Measurements from ENCODE around the gene VWA5A. TPM values are rescaled to one million over a fixed set of nuclear protein-coding genes. Genes with fewer than 3 reads are reported as not detected.

VWA5A gene
- polyA plus RNA-seq, 1 of the 3 experiments (the other 2 are of a cell fraction), result 7.6 TPM

GRCh38 chr11:124153821-124154220 lies 38.6 kb downstream of the VWA5A start:
- no peaks in the 10 kb centered on the region for H3K9me2 ChIP-seq
- TF ChIP-seq EZH2phosphoT487 (IDR thresholded peaks at IDR 0.05; ENCODE audit: borderline replicate concordance, low read depth) (no peak), RCOR1 (IDR thresholded peaks at IDR 0.05; ENCODE audit: low read length) (no peak), FOXJ3 (CRISPR knock-in tag; IDR thresholded peaks at IDR 0.05) (no peak), TAF1 (IDR thresholded peaks at IDR 0.05; ENCODE audit: borderline replicate concordance, low read depth, low read length) (no peak), JUND (IDR thresholded peaks at IDR 0.05) (no peak), NRF1 (IDR thresholded peaks at IDR 0.05; ENCODE audit: low read depth, low read length) (no peak), GABPA (IDR thresholded peaks at IDR 0.05; ENCODE audit: low read depth) (no peak), USF2 (IDR thresholded peaks at IDR 0.05; ENCODE audit: borderline replicate concordance, low read depth, low read length) (no peak), PBX3 (IDR thresholded peaks at IDR 0.05) (no peak), TCF12 (IDR thresholded peaks at IDR 0.05) (no peak), IRF3 (IDR thresholded peaks at IDR 0.05; ENCODE audit: low read depth, low read length) (no peak), YY1 (IDR thresholded peaks at IDR 0.05; ENCODE audit: low read depth) (no peak), REST (IDR thresholded peaks at IDR 0.05; ENCODE audit: low read depth, low read length) (no peak)
- no peaks in the 10 kb centered on the region for H3F3A ChIP-seq (replicated peaks; ENCODE audit: insufficient read depth)
- DNase-seq, result no peak
- H3K4me2 ChIP-seq, result no peak overlapping the region
- no peak overlapping the region for H3K9ac ChIP-seq
- POLR2A ChIA-PET, result no interaction called here
- H3K4me1 ChIP-seq (ENCODE audit: control insufficient read depth in 1 of 2, insufficient read depth in 2 of 2, low read depth in 1 of 2, low read length in 1 of 2), result no peaks in the 10 kb centered on the region
- H3K27me3 ChIP-seq (ENCODE audit: insufficient read depth), result no peaks in the 10 kb centered on the region; the same call in 1 of the 2 replicates
- H2AFZ ChIP-seq (ENCODE audit: low read depth), result no peak overlapping the region
- H4K20me1 ChIP-seq (ENCODE audit: insufficient read depth), result no peaks in the 10 kb centered on the region
- H3K9me3 ChIP-seq, result no peaks in the 10 kb centered on the region
- CTCF ChIA-PET, result interaction anchor here (0.6 to 3.9 kb wide), 2 partner anchors 83 to 85 kb away, joined by 3 to 14 read pairs; no protein-coding TSS in a partner anchor
- no peaks in the 10 kb centered on the region for H3K36me3 ChIP-seq (replicated peaks in 1 of 2; ENCODE audit: control insufficient read depth in 1 of 2, insufficient read depth in 2 of 2, low read length in 1 of 2)
- no peak overlapping the region for H3K27ac ChIP-seq (ENCODE audit: low read depth in 2 of 2, low read length in 1 of 2)
- H3K79me2 ChIP-seq (ENCODE audit: insufficient read depth), result no peaks in the 10 kb centered on the region
- no peak overlapping the region for H3K4me3 ChIP-seq (ENCODE audit: low read depth in 2 of 2, low read length in 1 of 2)
- 0% methylated on average over 2 of the region's 2 CpGs for WGBS (ENCODE audit: low lambda C conversion rate)

All from SK-N-SH (cell line).